Measurements from ENCODE around the gene SLC22A23.

GRCh38 chr6:3250231-3250675 is 206.6 kb downstream of the SLC22A23 start:
- TF ChIP-seq CTCF (IDR thresholded peaks at IDR 0.05) (no peak), POLR2A (IDR thresholded peaks at IDR 0.05) (no peak)

Measured in adrenal gland (tissue), 5 donors.